HG03442 (cell line): Measurements from ENCODE around the gene ABHD17A.

Experiments
- ATAC-seq: cut with Tn5 transposase; IDR thresholded peaks from one replicate; pipeline ENCODE4 v1.9.1; 2021; ENCODE audit warnings: mild to moderate bottlenecking, moderate library complexity; ENCODE audit not compliant: unreplicated experiment

Gene ABHD17A

DNA sequence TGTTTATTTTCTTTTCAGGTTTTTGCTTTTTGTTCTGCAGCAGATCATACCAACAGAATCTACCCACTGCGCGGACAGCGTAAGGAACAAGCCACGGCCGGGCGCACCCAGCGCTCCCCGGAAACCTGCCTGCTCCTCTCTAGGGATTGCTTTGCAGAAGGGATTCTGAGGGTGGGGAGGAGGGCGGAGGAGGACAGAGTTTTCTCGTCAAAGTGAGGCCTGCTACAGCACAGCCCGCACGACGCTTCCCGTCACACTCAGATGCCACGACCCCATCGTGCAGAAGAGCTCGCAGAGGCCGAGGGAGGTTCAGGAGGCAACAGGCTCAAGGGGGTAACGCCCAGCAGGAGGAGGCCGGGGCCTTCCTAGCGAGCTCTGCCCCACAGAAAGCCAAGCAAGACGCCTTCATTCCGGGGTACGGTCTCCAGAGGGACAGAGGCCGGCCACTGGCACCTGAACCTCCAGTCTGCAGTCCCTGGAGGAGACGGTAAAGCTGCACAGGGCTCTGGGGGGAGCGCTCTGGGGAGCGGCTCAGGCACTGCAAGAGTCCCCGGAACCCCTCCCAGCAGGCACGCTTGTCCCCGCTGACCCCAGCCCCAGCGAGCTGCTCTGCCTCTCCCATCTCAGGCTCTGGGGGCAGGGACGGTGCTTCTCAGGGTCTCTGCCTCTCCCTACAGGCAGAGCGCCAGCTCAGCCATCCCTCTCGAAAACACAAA, 43.9 kb downstream of the ABHD17A start:
- no peak for ATAC-seq

DNA sequence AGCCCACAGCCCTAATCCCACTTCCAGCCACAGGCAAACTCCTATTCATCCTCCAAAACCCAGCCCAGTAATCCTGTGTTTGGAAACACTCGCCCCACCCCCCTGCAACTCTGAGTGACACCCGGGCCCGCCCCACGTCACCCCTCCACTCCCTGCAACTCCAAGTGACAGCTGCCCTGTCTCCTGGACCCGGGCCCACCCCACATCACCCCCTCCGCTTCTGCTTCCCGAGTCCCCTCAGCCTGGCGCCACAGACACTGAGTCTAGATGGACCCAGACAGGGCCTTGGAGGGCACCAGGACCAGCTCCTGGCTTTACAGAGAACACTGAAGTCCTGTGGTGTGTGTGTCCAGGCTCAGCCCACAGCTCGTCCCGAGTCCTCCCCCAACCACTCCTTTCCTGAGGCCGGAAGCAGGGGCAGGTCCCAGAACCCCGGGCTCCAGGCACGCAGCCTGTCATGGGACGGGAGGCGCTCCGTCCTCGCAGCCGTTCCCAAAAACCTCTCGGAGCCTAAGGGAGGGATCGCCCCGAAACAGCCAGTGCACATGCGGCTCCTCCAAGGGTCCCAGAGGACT, 44.7 kb downstream of the ABHD17A start:
- ATAC-seq = no peak

DNA sequence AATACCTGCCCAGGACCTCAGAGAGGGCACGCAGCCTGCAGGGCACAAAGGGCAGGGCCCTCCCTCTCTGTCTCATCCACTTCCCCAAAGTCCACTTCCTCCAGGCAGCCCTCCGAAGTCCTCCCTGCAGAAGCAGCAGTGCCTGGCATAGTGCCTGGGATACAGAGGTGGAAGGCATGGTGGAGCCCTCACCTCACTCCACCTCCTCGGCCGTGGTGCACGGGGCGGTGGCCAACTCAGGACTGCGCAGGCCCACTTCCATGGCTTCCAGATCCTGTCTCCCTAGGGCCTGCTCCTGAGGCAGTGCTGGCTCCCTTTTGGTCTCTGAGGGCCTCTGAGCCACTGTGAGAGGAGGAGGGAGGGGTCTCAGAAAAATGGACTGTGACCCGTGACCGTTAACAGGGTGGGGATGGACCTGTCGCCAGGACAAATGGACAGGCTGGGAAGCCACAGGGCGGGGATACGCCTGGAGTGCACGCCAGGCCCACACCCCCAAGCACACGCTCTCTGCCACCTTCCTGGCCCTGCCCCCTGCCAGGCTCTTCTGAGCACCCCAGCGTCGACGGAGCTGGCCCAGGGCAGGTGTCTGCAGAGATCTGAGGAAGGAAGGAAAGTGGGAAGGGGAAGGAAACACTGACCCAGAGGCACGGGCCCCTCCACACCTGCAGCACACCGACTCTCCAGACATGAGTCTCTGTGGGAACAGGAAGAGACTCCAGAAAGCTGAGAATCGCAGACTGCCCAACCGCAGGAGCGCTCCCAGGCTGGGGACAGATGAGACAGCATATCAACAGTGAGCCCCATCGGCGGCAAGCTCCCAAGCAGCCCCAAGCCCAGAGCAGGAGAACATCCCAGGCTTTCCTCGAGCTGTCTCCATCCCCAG, 45.4 kb downstream of the ABHD17A start:
- ATAC-seq = no peak

DNA sequence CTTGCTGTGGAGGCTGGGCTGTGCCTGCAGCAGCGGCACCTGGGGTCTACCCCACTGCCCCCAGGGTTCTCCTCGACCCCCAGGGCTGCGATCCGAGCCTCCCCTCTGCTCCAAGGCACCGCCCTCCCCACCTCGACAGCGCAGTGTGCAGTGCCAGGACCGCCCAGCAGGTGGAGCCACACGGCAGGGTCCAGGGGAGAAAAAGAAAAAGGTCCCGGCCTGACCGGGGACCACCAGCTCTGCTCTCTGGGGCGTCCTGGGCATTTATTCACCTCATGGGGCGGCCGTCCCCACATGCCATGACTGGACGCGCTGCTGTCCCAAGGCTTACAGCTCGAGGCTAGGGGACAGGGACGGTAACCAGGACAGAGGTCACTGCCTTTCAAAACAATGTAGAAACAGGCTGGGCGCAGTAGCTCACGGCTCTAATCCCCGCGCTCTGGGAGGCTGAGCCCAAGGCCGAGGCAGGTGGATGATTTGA, 47.6 kb downstream of the ABHD17A start:
- no peak for ATAC-seq

DNA sequence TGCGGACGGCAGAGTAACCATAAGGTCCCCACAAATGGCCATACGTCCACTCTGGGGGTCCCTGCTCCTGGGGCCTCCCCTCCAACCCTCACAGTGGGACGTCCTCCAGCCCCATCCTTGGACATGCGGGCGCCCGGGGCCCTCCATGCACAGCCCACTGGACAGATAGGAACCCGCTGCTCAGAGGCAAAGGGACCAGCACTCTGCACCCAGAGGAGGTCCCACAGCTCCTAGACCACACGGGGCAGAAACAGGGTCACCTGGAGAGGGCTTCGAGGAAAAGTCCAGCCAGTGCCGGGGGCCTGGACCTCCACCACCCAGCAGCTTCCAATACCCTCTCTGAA, 48.1 kb downstream of the ABHD17A start:
- ATAC-seq = no peak

DNA sequence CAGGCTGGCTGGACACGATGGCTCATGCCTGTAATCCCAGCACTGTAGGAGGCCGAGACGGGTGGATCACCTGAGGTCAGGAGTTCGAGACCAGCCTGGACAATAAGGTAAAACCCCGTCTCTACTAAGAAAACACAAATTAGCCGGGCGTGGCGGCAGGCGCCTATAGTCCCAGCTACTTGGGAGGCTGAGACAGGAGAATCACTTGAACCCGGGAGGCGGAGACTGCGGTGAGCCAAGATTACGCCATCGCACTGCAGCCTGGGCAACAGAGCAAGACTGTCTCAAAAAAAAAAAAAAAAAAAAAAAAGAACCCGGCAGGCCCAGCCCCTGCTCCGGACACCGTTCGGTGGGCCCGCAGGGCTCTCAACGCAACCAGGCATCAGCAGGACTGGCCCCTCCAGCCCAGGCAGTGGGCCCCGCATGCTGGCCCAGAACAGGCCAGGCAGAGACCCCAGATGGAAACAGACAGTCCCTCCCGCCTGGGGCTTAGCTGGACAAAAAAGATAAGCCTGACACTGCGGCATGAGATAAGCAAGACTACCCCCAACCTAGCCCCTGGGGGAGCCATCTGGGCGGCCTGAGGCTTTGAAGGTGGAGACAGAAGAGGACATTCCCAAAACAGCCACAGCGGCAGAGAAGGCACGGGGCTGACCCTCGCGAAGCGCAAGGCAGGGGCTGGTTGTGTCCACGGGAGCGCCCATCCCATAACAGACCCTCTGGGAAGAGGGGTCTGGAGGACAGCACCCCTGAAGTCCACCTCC, 48.7 kb downstream of the ABHD17A start:
- ATAC-seq = no peak

DNA sequence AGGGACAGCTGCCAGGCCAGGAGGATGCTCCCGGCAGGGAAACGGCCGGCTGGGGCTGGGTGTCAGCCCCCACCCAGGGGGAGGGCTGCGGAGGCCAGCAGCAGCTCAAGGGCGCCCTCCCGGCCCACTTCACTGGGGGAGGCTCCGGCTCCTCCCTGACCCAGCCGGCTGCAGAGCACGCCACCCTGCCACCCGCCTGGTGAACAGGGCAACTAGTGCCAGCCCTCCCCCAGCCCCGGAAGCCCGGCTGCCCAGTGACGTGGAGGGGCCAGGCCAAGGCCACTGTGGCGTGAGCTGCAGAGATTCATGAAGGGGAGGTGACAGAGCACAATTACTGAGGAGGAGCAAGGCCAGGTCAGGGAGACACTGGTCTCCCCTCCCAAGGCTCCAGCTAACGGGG, 51.8 kb downstream of the ABHD17A start:
- ATAC-seq = no peak

DNA sequence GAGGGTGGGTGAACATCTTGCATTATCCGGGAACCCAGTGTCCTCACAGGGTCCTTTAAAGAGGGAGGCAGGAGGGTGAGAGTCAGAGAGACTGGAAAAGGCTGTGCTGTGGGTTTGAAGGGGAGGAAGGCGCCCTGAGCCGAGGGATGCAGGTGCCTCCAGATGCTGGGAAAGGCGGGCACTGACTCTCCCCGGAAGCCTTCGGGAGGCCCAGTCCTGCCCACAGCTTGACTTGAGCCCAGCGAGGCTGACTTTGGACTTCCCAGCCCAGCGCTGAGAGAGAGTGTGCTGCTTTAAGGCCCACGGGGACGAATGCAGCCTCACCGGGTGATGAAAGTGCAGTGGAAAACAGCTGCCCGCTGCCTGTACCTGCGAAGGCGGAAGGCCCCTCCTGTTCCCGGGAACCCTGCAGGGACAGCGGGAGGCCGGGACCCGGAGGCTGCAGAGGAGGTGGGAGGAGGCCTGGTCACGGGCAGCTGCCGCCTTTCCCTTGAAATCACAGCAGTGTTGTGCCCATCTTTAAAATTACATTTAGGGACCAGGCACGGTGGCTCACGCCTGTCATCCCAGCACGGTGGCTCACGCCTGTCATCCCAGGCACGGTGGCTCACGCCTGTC, 53.1 kb downstream of the ABHD17A start:
- no peak for ATAC-seq

DNA sequence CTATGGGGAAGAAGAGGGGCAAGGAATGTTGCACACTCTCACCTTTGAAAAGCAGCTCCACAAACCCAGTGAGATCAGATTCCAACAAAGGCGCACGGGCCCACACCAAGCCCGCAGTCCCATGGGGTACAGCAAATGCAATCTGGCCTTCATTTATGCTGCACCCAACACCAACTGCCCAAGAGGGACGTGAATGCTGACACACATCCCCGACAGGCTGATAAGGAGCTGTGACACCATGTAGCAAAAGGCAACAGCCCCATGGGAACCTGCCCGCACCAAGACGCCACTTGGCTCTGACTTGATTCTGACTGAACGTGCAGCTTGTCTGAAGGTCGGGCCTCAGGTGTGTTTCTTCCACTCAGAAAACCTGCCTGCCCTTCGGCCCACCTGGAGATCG, 54.3 kb downstream of the ABHD17A start:
- ATAC-seq = no peak

DNA sequence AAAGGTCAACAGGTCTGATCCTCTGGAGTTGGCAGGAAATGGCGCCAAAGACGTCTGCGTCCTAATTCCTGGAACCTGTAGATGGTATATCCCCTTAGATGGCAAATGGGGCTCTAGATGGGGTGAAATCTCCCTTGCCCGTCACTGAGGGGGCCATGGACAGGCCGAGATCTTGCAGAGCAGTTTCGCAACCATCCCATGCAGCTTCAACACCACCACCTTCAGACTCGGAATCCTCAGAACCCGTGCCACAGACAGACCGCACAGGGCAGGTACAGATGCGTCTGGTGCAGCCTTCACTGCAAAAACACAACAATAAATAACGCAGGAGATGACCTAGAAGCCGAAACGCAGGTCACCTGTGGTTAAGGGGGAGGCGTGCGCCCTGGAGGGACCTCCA, 54.7 kb downstream of the ABHD17A start:
- no peak for ATAC-seq

DNA sequence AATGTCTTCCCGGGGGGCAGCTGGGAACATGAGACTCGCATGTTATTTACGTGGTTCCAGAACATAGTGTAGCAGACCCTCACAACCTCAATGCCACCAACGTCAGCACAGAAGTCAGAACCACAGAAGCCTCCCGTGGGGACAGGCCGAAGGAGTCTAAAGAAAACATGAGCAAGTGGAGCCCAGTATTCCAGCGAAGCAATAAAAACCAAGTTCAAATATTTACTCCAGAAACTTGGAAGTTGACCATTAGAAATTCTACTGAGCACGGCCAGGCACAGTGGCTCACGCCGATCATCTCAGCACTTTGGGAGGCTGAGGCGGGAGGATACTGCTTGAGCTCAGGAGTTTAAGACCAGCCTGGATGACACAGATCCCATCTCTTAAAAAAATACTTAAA, 55.3 kb downstream of the ABHD17A start:
- no peak for ATAC-seq

DNA sequence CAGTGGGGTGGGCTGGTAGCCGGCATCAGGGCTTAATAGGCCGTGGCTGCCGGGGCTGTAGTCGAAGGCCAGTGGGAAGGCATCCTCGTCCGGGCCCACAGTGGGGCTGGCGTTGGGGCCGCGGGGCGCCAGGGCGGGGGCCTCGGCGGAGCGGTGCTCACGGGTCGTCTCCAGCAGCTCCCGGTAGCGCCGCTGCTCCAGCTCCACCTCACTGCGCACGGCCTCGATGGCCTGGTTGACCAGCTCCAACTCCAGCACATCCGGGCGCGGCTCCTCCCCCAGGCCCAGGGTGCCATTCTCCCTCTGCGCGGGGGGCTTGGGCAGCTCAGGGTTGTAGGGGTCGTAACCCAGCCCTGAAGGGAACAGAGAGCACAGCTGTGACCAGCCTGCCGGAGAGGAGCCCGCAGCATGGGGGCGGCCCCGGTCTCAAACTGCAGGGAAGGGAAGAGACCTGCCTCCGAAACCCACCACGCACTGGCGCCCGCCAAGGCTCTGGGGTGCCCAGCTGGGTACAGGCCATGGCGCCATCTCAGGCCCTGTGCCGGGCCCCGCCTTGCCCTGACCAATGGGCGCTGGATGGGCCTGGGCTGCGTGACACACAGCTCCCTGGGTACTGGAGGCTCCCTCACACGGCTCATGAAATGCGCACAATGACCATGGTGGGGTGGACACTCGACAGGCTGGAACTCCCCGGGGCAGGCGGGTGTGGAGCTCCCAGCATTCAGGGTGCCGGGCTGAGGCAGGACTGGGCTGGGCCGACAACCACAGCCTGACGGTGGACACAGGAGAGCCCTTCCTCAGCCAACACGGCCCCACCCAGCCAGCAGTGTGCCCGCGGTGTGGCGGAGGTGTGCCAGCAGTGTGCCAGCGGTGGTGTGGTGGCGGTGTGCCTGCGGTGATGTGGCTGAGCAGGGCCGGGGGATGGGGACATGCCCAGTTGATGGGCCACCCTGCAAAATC, 56.7 kb downstream of the ABHD17A start:
- ATAC-seq = no peak

DNA sequence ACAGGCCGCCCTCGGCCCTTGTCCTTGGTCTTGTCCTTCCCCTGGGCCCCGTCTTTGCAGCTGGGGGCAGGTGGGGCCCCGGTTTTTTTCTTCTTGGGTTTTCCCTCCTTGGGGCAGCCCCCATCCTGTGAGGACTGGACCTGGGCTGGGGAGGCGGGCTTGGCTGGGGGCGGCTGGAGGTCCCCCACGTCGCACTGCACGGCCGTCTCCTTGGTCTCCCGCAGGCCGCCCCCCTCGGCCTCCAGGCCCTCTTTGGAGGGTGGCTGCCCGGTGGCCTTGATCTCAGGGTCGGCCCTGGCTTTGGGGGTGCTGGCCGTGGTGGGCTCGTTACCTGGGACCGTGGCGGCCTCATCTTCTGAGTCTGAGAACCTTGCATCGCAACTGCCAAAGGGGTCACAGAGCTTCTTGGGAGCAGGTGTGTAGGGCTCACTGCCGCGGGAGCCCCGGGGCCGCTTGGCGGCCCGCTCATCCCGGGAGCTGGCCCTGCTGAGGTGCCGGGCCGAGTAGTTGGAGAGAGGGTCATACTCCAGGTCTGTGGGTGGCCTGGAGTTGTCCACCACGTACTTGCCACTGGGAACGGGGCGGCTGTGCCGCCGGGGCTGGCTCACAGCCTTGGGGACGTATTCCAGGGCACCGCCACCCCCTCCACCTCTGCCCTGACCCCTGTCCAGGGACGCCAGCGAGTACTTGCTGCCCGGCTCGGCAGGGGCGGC, 57.6 kb downstream of the ABHD17A start:
- ATAC-seq = no peak
